Fibroblast of skin of left quadriceps (primary cell): ENCODE results near the gene GLYR1.

ENCODE experiments used
- DNase-seq, 2 experiments: peaks; one replicate each; pipeline ENCODE4 v3.0.0-alpha.2; 2013; ENCODE audit warnings: low read depth in 2 of 2

The GLYR1 gene

DNA sequence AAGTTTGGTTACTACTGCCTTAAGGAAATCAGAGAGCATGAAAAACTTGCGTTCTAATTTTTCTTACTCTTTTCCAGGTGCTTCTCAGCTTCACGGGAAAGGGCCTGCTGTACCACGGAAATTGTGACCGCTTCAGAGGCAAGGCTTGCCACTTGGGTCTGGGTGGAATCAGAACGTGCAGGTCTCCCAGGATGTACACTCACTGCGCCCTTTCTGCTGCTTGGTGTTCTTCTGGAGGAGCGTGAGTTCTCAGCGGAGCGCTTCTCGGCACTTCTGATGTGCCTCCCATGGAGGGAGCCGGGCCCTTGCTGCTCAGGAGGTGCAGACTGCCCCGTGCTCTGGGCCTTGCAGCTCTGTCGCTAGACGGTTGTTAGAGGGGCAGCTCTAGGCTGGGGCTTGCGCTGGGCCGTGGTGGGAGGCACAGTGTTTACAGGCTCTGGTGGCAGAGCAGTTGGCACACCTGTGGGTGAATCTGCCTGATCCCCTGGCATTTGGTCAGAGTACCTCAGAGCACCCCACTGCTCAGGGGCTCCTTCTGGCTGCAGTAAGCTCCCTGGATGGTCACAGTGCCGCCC is 33.0 kb upstream of the GLYR1 start:
- no peak for DNase-seq

DNA sequence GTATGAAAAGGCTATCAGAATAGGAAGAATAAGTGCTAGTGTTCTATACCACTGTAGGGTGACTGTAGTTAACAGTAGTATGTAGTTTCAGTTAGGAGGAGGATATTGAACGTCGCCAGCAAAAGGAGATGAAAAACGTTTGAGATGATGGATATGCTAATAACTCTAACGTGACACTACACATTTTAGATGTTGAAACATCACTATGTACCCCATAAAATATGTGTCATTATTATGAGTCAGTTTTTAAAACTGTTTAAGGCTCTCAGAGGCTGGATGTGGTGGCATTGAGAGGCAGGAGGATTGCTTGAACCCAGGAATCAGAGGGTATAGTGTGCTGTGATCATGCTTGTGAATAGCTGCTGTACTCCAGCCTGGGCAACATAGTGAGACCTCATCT is 32.0 kb upstream of the GLYR1 start:
- DNase-seq: no peak

DNA sequence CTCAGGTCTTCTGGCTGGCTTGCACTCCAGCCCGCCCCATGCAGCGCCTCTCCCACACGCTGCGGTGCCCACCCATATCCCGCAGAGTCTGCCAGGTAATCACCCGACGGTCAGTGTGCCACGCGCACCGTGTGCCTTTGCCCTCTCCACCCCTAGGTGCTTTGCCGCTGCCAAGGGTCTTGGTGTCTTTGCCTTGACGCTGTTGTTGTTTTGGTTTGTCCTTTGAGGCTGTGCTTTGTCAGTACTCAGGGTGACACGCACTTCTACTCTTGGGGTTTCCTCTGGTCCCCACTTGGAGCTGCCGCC is 30.2 kb upstream of the GLYR1 start:
- DNase-seq: no peak

DNA sequence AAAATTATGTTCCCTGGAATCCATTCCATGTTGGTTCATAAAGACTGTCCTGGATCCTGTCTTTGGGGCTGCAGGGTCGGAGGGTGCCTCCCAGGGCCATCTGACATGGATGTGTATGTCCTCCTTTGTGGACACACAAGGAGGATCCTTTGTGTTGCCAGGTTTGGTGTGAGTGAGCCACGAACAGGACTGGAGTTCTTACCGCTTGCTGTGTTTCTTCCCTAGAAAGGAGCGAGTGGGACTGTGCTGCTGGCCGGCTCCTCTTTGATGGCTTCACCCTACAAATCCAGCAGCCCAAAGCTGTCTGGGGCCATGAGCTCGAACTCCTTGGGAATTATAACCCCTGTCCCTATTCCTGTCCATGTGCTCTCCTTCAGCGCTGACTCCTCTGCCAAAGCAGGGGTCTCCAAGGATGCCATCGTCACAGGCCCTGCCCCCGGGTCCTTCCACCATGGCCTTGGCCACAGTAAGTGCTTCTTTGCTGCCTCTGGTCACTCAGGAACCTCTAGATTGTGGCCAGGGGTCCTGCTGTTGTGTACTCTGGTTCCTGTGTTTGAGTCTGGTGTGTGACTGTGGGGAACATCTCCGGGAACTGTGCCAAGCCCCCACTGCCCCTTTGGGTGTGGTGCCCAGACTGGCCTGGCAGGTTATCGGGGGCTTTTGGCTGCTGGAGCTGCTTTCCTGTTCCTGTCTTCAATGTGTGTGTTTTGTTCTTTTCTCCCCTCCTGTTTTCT is 29.7 kb upstream of the GLYR1 start:
- no peak for DNase-seq

DNA sequence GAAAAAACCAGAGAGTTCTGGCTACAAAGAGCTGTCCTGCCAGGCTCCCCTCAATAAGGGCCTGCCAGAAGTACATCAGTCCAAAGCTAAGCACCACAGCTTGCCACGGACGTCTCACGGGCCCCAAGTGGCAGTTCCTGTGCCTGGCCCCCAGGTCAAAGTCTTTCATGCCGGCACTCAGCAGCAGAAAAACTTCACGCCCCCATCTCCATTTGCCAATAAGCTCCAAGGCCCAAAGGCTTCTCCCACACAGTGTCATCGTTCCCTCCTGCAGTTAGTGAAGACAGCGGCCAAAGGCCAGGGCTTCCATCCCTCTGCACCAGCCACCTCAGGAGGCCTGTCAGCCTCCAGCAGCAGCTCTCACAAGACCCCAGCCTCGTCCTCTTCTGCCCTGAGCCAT is 27.6 kb upstream of the GLYR1 start:
- DNase-seq: no peak

DNA sequence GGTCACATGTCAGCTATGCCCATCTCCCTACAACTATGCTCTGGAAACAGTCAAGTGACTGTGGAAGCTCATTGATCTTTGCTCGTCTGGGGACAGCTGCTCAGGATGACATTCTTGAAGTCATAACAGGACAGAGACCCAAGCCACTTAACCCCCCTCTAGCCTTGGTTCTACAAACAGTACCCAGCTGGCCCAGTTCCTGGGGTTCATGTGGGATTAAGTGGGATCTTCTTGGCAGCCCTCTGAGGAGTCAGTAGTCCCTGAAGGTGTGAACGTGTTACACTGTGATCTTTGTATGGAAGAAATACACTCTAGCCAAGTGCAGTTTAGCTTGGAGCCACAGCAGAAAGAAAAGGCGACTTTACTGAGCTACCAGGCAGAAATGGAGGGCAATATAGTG is 26.0 kb upstream of the GLYR1 start:
- DNase-seq: no peak

DNA sequence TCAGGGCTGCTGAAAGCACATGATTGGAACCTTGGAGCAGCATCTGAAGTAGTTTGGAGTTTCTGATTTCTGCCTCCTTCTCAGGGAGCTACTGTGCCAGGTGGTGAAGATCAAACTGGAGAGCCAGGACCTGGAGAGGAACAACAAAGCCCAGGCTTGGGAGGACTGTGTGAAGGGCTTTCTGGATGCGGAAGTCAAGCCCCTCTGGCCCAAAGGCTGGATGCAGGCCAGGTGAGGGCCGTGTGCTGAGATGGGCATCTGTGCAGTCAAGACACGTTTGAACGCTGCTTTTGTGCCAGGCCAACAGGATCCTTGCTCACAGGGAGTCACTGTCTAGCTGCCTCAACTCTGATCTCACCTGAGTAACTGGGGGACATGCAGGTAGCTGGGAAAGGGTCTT is 24.0 kb upstream of the GLYR1 start:
- DNase-seq: no peak

DNA sequence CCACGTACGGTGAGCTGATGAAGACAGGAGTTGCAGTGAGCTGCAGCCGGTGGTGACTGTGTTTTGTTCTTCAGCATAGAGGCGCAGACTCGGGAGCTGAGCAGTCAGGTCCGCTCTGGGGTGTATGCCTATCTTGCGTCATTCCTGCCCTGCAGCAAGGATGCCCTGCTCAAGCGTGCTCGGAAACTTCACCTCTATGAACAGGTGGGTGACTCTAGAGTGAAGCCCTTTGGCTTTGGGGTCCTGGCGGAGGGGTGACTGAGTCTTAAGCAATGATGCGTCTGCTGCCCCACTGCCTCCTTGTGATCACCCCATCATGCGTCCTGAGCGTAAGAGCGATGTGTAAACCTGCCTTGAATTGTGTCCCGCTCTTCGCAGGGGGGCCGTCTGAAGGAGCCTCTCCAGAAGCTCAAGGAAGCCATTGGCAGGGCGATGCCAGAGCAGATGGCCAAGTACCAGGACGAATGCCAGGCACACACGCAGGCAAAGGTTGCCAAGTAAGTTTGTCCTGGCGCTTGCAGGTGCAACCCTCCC is 23.1 kb upstream of the GLYR1 start:
- DNase-seq: no peak

DNA sequence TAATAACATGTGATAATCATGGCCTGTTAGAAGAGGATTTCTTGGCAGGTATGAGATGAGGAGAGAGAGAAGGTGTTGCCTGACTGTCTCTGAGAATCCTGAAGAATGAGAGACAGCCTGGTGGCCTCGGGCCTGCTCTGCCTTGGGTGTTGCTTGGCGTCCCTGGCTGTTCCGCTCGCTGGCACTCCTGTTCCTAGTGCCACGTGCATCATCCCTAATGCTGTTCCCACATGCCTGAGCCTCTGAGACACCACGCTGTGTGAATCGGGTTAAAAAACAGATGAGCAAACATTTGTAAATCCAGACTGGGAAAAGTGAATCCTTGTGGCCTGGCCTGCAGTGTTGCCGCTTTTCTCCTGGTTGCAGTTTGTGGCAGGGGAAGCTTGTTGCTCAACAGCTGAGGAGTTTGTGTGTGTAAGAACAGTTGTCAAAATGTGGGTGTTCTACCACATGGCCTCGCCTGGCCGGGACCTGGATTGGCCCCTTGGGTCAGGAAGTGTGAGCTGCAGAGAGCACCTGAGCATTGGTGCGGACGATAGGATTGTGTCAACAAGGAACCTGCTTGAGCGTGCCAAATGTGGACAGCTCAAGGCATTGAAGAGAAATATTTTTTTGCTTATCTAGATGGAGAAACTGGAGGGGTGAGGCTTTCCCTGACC is 22.2 kb upstream of the GLYR1 start:
- no peak for DNase-seq

DNA sequence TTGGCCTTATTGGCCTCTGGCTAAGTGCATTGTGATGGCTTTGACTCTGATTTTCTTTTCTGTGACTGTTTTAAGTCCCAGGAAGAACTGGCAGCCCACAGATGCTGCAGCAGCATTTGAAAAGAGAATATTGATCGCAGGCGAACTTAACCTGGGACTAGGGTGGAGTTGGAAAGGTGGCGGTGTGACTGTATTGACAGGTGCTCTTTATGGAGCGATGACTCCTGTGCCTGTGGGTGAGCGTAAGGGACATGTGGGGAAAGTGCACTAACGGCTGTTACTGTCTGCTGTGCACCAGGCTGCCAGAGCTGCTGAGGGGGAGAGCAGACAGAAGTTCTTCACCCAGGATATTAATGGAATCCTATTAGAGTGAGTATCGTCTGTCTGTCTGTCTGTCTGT is 21.4 kb upstream of the GLYR1 start:
- no peak for DNase-seq

DNA sequence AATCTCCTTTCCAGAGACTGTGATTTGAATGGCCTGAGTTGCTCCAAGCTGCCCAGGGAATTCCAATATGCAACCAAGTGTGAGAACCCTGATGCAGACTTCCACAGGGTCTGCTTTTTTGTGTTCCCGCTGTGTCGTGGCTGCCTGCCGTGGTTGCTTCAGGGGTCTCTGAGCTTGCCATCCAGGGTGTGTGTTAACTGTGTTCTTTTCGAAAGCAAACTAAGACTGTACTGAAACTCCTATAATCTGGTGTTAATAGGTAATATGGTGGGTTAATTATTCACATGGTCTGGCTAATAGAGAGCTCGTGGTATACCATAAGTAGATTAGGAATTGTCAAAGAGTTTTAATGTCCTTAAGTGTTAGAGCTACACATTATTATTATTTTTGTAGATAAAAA is 20.9 kb upstream of the GLYR1 start:
- DNase-seq: no peak

DNA sequence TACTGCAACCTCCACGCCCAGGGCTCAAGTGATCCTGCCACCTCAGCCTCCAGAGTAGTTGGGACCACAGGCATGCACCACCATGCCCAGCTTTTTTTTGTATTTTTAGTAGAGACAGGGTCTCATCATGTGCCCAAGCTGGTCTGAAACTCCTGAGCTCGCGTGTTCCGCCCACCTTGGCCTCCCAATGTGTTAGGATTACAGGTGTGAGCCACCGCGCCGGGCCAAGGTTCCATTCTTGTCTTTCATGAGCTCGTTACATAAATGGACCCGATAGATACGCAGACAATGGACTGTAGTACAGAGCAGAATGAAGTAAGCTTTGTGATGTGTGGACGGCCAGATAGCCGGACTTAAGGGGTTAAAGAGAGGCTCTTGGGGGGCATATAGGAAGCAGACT is 19.5 kb upstream of the GLYR1 start:
- no peak for DNase-seq

DNA sequence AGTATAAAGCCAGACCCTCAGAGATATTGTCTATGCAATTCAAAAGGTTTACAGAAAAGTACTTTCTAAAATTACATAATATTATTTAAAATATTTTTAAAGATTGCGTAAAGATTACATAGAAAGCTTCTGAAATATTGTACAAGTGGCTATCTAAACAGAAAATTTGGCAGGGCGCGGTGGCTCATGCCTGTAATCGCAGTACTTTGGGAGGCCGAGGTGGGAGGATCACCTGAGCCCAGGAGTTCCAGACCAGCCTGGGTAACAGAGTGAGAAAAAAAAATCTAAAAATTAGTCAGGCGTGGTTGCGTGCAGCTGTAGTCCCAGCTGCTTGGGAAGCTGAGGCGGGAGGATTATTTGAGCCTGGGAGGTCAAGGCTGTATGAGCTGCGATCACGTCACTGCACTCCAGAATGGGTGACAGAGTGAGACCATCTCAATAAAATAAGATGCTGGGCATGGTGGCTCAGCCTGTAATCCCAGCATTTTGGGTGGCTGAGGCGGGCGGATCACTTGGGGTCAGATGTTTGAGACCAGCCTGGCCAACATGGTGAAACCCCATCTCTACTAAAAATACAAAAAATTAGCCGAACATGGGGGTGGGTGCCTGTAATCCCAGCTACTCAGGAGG is 18.3 kb upstream of the GLYR1 start:
- DNase-seq: no peak

DNA sequence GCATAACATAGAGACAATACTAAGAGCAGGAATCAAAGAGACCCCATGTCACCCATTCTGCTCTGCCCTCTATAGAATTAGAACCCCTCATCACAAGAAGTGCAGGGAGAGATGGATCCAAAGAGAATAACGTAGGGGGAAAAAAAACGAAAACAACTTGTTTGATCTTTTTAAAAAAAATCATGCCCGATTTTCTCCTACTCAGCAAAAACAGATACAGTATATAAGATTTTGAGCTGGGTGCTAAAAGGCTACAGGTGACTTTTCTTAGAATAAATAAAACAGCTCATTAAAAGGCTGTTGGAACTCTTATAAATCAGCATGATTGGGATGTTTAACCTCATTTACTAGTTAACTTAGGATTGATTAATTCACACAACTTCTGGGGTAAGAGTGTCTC is 17.6 kb upstream of the GLYR1 start:
- DNase-seq: no peak

DNA sequence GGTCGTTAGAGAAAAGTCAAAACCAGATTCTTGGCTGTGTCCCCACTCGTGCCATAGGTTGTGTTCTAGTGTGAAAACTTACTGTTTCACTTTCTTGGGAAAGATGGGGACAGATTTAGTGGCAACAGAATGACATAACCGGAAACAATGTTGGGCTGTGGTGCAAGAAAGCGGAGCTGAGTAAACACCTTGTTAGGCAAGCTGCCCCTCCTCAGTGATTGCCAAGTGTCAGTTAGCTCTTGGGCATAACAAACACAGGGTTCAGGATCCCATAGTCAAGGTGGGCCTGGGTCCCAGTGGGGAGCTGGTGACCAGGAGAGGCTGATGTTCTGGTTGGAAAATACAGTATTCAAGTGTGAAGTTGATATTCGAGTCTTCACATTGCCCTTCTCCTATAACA is 15.6 kb upstream of the GLYR1 start:
- no peak for DNase-seq

DNA sequence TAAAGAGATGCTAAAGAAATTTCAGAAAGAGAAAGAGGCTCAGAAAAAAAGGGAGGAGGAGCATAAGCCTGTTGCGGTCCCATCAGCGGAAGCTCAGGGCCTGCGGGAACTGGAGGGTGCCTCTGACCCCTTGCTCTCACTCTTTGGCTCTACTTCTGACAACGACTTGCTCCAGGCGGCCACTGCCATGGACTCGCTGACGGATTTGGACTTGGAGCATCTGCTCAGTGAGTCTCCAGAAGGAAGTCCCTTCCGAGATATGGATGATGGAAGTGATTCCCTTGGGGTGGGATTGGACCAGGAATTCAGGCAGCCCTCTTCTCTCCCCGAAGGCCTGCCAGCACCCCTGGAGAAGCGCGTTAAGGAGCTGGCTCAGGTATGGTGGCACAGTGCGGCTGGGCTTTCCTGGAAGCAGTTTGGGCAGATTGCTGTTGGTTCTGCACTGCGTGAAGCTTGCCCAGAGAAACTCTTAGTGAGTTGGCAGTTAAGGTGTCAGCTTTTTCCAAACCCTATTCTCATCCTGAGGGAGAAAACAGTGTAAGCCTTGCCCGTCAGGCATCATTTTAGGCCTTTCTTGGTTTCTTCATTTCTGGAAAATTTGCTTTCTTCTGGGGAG is 13.7 kb upstream of the GLYR1 start:
- no peak for DNase-seq

DNA sequence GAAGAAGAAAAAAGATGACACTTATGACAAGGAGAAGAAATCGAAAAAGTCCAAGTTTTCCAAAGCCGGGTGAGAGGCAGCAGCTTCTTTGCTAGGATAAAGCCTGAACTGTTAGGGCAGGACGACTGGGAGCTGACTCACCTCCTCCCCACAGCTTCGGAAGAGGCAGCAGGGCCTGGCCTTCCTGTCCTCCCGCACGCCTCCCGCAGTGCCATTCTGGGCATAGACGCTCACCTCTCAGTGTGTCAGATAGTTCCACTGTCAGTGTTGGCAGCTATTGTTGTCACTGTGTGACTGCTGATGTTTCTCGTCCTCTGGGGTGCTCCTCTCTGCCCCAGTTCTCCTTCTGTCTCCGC is 12.8 kb upstream of the GLYR1 start:
- no peak for DNase-seq

DNA sequence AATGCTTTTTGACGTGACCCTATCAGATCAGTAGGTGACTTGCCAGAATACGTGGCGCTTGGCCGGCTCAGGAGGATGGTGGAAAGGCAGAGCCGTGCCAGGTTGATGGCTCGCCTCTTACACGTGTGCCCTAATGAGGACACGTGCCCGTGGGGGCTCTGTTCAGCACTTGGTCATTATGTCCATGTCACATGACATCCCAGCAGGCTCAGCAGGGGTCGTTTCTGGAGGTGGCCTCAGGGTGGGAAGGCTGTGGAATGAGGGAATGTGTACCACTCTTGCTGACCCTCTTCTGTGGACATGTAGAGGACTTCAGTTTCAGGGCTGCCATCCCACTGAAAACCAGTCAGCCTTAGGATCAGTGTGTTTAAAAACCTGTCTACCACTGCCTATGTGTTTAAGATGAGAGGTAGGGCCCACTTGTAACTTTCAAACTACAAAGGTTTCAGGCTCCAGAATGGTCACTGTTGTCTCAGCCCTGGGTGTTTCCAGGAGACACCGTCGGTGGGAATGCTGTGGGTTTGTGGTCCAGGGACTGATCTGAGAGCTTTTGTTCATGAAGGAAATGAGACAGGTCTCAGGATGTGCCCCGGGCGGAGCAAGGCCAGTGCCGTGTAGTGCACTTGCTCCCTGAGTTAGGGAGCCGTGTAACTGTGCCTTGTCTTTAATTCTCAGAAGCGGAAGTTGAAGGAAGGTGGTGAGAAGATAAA is 12.3 kb upstream of the GLYR1 start:
- DNase-seq: no peak

DNA sequence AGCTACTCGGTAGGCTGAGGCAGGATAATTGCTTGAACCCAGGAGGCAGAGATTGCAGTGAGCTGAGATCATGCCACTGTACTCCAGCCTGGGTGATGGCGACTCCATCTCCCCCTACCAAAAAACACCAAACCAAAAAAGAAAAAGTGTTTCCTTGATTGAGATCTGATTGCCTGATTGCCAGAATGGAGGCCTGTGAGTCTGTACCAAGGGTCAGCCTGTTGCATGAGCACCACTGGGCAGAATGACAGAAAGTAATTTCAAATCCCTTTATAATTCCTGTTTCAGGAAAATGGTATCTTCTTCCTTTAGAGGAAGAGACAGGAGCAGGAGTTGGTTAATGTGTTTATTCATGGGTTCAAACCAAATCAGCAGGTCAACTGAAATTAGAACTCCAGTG is 8.7 kb upstream of the GLYR1 start:
- DNase-seq: no peak

DNA sequence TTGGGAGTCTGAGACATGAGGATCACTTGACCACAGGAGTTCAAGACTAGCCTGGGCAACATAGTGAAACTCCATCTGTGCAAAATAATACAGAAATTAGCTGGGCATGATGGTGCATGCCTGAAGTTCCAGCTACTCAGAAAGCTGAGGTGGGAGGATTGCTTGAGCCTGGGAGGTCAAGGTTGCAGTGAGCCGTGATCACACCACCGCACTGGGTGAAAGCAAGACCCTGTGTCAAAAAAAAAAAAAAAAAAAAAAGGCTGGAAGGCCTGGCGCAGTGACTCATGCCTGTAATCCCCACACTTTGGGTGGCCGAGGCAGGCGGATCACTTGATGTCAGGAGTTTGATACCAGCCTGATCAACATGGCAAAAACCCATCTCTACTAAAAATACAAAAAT is 8.3 kb upstream of the GLYR1 start:
- DNase-seq: no peak

DNA sequence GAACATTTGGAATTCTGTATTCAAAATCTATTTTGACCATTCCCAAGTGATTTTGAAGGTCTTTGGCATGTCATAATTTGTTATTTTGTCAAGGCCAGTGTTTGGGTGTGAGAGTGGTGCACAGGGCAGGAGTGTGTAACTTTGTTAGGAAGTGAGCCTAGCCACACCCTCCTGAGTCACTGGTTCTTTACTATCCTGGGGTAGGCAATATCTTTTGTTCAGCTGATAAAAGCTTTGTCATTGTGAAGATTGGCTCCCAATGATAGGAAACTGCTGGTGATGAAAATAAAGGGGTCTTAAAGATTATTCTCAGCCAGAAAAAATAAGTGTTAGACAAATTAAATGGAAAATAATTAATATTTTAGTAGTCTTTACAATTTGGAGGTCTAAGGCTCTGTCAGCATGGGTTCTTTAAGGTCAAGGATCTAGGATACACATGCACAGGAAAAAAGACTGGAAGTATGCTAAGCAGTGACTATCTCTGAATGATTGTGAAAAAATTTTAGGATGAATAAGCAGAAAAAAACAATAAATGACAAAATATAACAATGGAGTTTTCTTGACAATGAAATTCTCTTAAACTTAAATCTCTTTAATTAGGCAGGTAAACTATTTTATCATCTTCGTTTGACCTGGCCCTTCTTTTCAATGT is 5.3 kb upstream of the GLYR1 start:
- DNase-seq: no peak
